ENCODE data around the gene MDP1. TPM values are rescaled to one million over a fixed set of nuclear protein-coding genes. Genes with fewer than 3 reads are reported as not detected.

MDP1 gene
- total and polyA plus RNA-seq, 2 experiments from 2014 or later: 9.8 to 31.1 TPM

GRCh38 chr14:24185026-24185425 is 30.8 kb downstream of the MDP1 start (continued):
- TF ChIP-seq ZNF462 (CRISPR knock-in tag; IDR thresholded peaks at IDR 0.05): no peak
- no peak for TF ChIP-seq CREB1 (CRISPR knock-in tag; IDR thresholded peaks at IDR 0.05; ENCODE audit: low read depth)
- TF ChIP-seq EZH2 (IDR thresholded peaks at IDR 0.05; ENCODE audit: low read depth, unreplicated experiment): no peak

- H3K79me2 ChIP-seq (replicated peaks; ENCODE audit: insufficient read depth): peaks cover 13% of the 10 kb centered on the region; the same call in 1 of the 2 replicates
- H3K4me1 ChIP-seq (ENCODE audit: insufficient read depth): peaks cover 8% of the 10 kb centered on the region
- H3K4me3 ChIP-seq: no peak overlapping the region
- no peak overlapping the region for H3K27ac ChIP-seq (ENCODE audit: low read depth)
- H3K9me3 Mint-ChIP-seq: peaks cover 3% of the 10 kb centered on the region; the same call in 2 of the 3 replicates
- H3K36me3 ChIP-seq (ENCODE audit: insufficient read depth): no peaks in the 10 kb centered on the region; the same call in 1 of the 2 replicates
- no peak for DNase-seq (ENCODE audit: low spot score)
- no peak overlapping the region for H3K4me2 ChIP-seq
- TF ChIP-seq NANOG (IDR thresholded peaks at IDR 0.05; ENCODE audit: borderline replicate concordance) (no peak), EZH2 (IDR thresholded peaks at IDR 0.05; ENCODE audit: low read depth, unreplicated experiment) (no peak), JUNB (IDR thresholded peaks at IDR 0.05; ENCODE audit: unreplicated experiment) (no peak)
- peaks cover 15% of the 10 kb centered on the region for H3K4me1 Mint-ChIP-seq
- H3K27me3 Mint-ChIP-seq (ENCODE audit: insufficient read depth, low read depth, poor library complexity): peaks cover 32% of the 10 kb centered on the region
- no peak overlapping the region for H3K27ac Mint-ChIP-seq
- no peak for ATAC-seq
- no peaks in the 10 kb centered on the region; the same call in 1 of the 2 replicates for H3F3A ChIP-seq (replicated peaks; ENCODE audit: low read depth)
- no peak overlapping the region for H2AFZ ChIP-seq
- H4K20me1 ChIP-seq (replicated peaks; ENCODE audit: insufficient read depth): peaks cover 6% of the 10 kb centered on the region
- H3K4me3 Mint-ChIP-seq: no peak overlapping the region
- H3K27me3 ChIP-seq (ENCODE audit: insufficient read depth): no peaks in the 10 kb centered on the region
- H3K9me2 ChIP-seq (ENCODE audit: insufficient read depth): no peaks in the 10 kb centered on the region
- H3K36me3 Mint-ChIP-seq (ENCODE audit: low read depth): peaks cover 80% of the 10 kb centered on the region
Observed at GRCh38 chr14:24184104-24184970, 31.5 kb downstream of the MDP1 start.
